Activated naive CD4-positive, alpha-beta T cell treated with anti-CD3 and anti-CD28 coated beads for 36 hours (primary cell): ENCODE measurements around the gene ATP13A2. TPM values are rescaled to one million over a fixed set of nuclear protein-coding genes. Genes with fewer than 3 reads are reported as not detected.
"Not testable (repeated sequence)": the region's sequence is repeated elsewhere in the genome, so short reads cannot be mapped to it uniquely, and the experiment has no call there.

Experiments
- CTCF ChIA-PET: fragments of 350-600 bp; sonication (Branson Sonifier 250); formaldehyde crosslinking; loops from one replicate; lab custom pipeline; 2021; ENCODE audit warnings: antibody characterized with exemption; lab: Charles Lee
- DNase-seq: peaks from one replicate; pipeline ENCODE4 v3.0.0-alpha.2; 2020
- H3K27ac Mint-ChIP-seq: one replicate; pipeline ENCODE4 v1.8.0; 2021; ENCODE audit warnings: mild to moderate bottlenecking, mixed read lengths
- H3K27me3 Mint-ChIP-seq: one replicate; pipeline ENCODE4 v1.8.0; 2021; ENCODE audit warnings: low read depth, mixed read lengths
- H3K36me3 Mint-ChIP-seq: one replicate; pipeline ENCODE4 v1.8.0; 2021; ENCODE audit warnings: low read depth, mixed read lengths
- H3K4me1 Mint-ChIP-seq: one replicate; pipeline ENCODE4 v1.8.0; 2021; ENCODE audit warnings: low read depth, mixed read lengths
- H3K4me3 Mint-ChIP-seq: one replicate; pipeline ENCODE4 v1.8.0; 2021; ENCODE audit warnings: mild to moderate bottlenecking, moderate library complexity, mixed read lengths
- H3K9me3 Mint-ChIP-seq: one replicate; pipeline ENCODE4 v1.8.0; 2021; ENCODE audit warnings: mixed read lengths
- intact Hi-C: fragments of 100-400 bp; cut with micrococcal nuclease; formaldehyde crosslinking; loops from one replicate; pipeline ENCODE4 v1.15.1; 2023
- total RNA-seq, 2 experiments: library from RNA; stranded (reverse); gene quantifications; one replicate each; pipeline ENCODE4 v1.2.3, GENCODE V29; 2021

The ATP13A2 gene
- total RNA-seq, 2 experiments from 2014 or later = 23.6 to 25.0 TPM

DNA sequence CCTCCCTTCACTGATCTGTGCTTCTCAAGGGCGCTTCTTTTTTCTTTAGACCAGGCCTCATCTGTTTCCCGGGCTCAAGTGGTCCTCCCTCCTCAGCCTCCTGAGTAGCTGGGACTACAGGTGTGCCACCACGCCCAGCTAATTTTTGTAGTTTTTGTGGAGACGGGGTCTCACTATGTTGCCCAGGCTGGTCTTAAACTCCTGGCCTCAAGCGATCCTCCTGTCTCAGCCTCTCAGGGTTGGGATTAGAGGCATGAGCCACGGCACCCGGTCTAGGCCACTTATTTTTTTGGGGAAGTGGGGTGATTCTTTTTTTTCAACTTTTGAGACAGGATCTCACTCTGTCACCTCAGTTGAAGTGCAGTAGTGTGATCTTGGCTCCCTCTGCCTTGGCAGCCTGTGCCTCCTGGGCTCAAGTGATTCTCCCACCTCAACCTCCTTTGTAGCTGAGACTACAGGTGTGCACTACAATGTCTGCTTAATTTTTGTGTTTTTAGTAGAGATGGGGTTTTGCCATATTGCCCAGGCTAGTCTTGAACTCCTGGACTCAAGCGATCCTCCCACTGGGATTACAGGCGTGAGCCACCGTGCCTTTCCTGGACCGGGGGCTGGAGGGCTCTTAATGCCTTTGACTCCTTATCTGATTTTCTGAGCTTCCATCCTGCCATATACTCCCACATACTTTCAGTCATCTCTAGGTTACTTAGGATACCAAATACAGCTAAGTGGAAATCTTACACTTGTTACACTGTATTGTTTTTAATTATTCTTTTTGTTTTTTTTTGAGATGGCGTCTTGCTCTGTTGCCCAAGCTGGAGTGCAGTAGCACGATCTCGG lies 50.2 kb downstream of the ATP13A2 start:
- no peak overlapping the region for H3K27ac Mint-ChIP-seq
- intact Hi-C loops = loop anchor here (2.0 to 10.0 kb wide), 3 partner anchors 47 to 273 kb away; partner anchors contain the start of gene ATP13A2
- peaks cover 8% of the 10 kb centered on the region for H3K4me1 Mint-ChIP-seq
- no peak for DNase-seq
- no peaks in the 10 kb centered on the region for H3K36me3 Mint-ChIP-seq
- H3K27me3 Mint-ChIP-seq = no peaks in the 10 kb centered on the region
- CTCF ChIA-PET = interaction anchor here (0.6 to 2.4 kb wide), 14 partner anchors 9 to 341 kb away, joined by 3 to 22 read pairs (median 4); partner anchors contain the start of gene CROCC
- H3K4me3 Mint-ChIP-seq = peak overlapping the region; percentile 66
- H3K9me3 Mint-ChIP-seq = no peaks in the 10 kb centered on the region

GRCh38 chr1:16960560-16961296 lies 51.0 kb downstream of the ATP13A2 start:
- peak; percentile 90 for DNase-seq
- peaks cover 8% of the 10 kb centered on the region for H3K4me1 Mint-ChIP-seq
- H3K27ac Mint-ChIP-seq = no peak overlapping the region
- no peaks in the 10 kb centered on the region for H3K9me3 Mint-ChIP-seq
- intact Hi-C loops = loop anchor here (2.0 to 10.0 kb wide), 3 partner anchors 46 to 274 kb away; partner anchors contain the start of gene ATP13A2
- H3K27me3 Mint-ChIP-seq = no peaks in the 10 kb centered on the region
- H3K4me3 Mint-ChIP-seq = peak overlapping the region; percentile 74
- CTCF ChIA-PET = interaction anchor here (0.6 to 2.4 kb wide), 17 partner anchors 8 to 340 kb away, joined by 3 to 22 read pairs (median 4); partner anchors contain the start of gene CROCC
- H3K36me3 Mint-ChIP-seq = no peaks in the 10 kb centered on the region

DNA sequence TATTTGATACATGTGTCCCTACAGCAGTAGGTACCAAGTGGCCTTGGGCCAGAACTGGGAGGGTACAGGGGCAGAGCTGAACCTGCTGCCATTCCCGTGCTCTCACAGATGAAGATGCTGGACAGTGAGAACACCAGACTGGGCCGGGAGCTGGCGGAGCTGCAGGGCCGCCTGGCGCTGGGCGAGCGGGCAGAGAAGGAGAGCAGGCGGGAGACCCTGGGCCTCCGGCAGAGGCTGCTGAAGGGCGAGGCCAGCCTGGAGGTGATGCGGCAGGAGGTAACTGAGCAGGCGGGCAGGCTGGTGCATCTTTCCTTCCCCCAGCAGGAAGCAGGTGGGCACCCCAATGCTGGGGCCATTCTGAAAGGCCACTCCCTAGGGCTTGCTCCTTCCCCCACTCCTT lies 53.3 kb downstream of the ATP13A2 start:
- no peak for DNase-seq
- no peaks in the 10 kb centered on the region for H3K36me3 Mint-ChIP-seq
- no peak overlapping the region for H3K27ac Mint-ChIP-seq
- no peaks in the 10 kb centered on the region for H3K27me3 Mint-ChIP-seq
- peaks cover 8% of the 10 kb centered on the region for H3K4me1 Mint-ChIP-seq
- CTCF ChIA-PET = no interaction called here
- intact Hi-C loops = no loop called here
- H3K9me3 Mint-ChIP-seq = no peaks in the 10 kb centered on the region
- no peak overlapping the region for H3K4me3 Mint-ChIP-seq

GRCh38 chr1:16957731-16958130 lies 54.0 kb downstream of the ATP13A2 start:
- DNase-seq = no peak
- Mint-ChIP-seq H3K27ac (no peak overlapping the region), H3K4me3 (no peak overlapping the region), H3K9me3 (no peaks in the 10 kb centered on the region), H3K27me3 (no peaks in the 10 kb centered on the region), H3K4me1 (peaks cover 8% of the 10 kb centered on the region), H3K36me3 (no peaks in the 10 kb centered on the region)
- CTCF ChIA-PET = interaction anchor here (0.6 kb wide), 1 partner anchor 54 kb away, joined by 3 read pairs; no protein-coding TSS in a partner anchor
- intact Hi-C loops = no loop called here

- H3K27me3 Mint-ChIP-seq = no peaks in the 10 kb centered on the region
- peaks cover 7% of the 10 kb centered on the region for H3K4me1 Mint-ChIP-seq
- no peak overlapping the region for H3K27ac Mint-ChIP-seq
- no peaks in the 10 kb centered on the region for H3K9me3 Mint-ChIP-seq
- CTCF ChIA-PET = interaction anchor here (0.6 kb wide), 1 partner anchor 482 kb away, joined by 4 read pairs; no protein-coding TSS in a partner anchor
- intact Hi-C loops = no loop called here
- no peak for DNase-seq
- H3K36me3 Mint-ChIP-seq = no peaks in the 10 kb centered on the region
- no peak overlapping the region for H3K4me3 Mint-ChIP-seq
Measured at GRCh38 chr1:16956775-16957174, 55.0 kb downstream of the ATP13A2 start.

- H3K36me3 Mint-ChIP-seq = no peaks in the 10 kb centered on the region
- H3K9me3 Mint-ChIP-seq = no peaks in the 10 kb centered on the region
- no peaks in the 10 kb centered on the region for H3K27me3 Mint-ChIP-seq
- no peak for DNase-seq
- intact Hi-C loops = no loop called here
- CTCF ChIA-PET = no interaction called here
- peaks cover 1% of the 10 kb centered on the region for H3K4me1 Mint-ChIP-seq
- no peak overlapping the region for H3K4me3 Mint-ChIP-seq
- H3K27ac Mint-ChIP-seq = no peak overlapping the region
Measured at GRCh38 chr1:16955186-16955585, 56.5 kb downstream of the ATP13A2 start.

DNA sequence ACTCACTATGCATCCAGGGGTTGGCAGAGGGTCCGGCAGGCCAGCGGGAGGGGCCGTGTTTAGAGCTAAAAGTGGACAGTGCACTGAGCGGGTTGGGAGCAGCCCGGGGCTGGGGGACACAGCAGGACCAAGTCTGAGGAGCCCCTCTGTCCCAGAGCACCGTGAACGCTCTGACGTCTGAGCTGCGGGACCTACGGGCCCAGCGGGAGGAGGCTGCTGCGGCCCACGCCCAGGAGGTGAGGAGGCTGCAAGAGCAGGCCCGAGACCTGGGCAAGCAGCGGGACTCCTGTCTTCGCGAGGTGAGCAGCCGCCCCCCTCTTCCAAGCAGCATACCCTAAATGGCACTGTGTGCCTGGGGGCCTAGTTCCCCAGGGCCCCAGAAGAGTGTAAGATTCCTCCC lies 57.1 kb downstream of the ATP13A2 start:
- H3K4me3 Mint-ChIP-seq = no peak overlapping the region
- CTCF ChIA-PET = no interaction called here

DNA sequence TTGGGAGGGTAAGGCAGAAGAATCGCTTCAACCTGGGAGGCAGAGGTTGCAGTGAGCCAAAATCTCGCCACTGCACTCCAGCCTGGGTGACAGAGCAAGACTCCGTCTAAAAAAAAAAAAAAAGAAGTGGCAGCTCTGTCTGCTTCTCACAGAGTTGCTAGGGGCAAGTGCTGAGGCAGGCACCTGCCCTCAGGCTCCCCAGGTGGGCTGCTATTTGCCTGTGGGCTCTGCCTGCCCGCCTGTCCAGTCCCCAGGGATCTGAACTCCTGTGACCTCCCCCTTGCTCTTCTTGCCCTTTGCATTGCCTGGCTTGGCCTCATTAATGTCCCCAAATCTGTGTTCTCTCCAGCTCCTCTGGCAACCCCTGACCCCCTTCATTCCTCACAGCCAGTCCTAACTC lies 59.4 kb downstream of the ATP13A2 start:
- H3K27me3 Mint-ChIP-seq, H3K9me3 Mint-ChIP-seq, H3K27ac Mint-ChIP-seq, DNase-seq, intact Hi-C loops, H3K4me1 Mint-ChIP-seq, H3K36me3 Mint-ChIP-seq, H3K4me3 Mint-ChIP-seq: not testable (repeated sequence)
- CTCF ChIA-PET = interaction anchor here (0.6 to 3.0 kb wide), 12 partner anchors 8 to 349 kb away, joined by 3 to 22 read pairs (median 5); partner anchors contain the start of gene MFAP2

More for the DNA sequence above, 57.1 kb downstream of the ATP13A2 start:
- Mint-ChIP-seq H3K27ac (no peak overlapping the region), H3K4me1 (no peaks in the 10 kb centered on the region), H3K9me3 (no peaks in the 10 kb centered on the region), H3K27me3 (no peaks in the 10 kb centered on the region), H3K36me3 (no peaks in the 10 kb centered on the region)
- intact Hi-C loops = no loop called here
- no peak for DNase-seq

GRCh38 chr1:16949026-16949425 lies 62.7 kb downstream of the ATP13A2 start:
- intact Hi-C loops, H3K4me1 Mint-ChIP-seq, H3K27ac Mint-ChIP-seq, H3K27me3 Mint-ChIP-seq, H3K36me3 Mint-ChIP-seq, H3K9me3 Mint-ChIP-seq, H3K4me3 Mint-ChIP-seq, DNase-seq: not testable (repeated sequence)
- CTCF ChIA-PET = interaction anchor here (1.1 to 2.5 kb wide), 2 partner anchors 11 to 18 kb away, joined by 3 to 6 read pairs; no protein-coding TSS in a partner anchor

DNA sequence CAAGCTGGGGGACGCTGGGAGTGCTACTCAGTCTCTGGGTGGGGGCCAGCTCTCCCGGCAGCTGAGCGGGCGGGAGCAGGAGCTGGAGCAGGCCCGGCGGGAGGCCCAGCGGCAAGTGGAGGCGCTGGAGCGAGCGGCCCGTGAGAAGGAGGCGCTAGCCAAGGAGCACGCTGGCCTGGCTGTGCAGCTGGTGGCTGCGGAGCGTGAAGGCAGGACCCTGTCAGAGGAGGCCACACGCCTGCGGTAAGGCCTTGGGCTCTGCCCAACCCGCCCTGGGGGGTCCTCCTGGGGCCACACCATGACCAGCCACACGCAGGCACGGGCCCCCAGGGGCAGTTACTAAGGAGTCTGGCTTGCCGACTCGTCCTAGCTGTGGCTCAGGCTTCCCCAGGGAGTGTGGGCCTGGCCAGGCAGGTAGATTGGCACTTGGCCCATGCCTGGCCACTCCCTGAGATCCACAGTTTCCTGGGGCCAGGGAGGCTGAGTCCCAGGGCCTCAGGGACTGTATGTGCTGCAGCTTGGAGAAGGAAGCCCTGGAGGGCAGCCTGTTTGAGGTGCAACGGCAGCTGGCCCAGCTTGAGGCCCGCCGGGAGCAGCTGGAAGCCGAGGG lies 63.3 kb downstream of the ATP13A2 start:
- H3K27me3 Mint-ChIP-seq, DNase-seq, intact Hi-C loops, H3K9me3 Mint-ChIP-seq, H3K4me1 Mint-ChIP-seq, H3K4me3 Mint-ChIP-seq, H3K27ac Mint-ChIP-seq, H3K36me3 Mint-ChIP-seq: not testable (repeated sequence)
- CTCF ChIA-PET = interaction anchor here (2.5 to 2.6 kb wide), 2 partner anchors 12 to 328 kb away, joined by 6 to 11 read pairs; no protein-coding TSS in a partner anchor

DNA sequence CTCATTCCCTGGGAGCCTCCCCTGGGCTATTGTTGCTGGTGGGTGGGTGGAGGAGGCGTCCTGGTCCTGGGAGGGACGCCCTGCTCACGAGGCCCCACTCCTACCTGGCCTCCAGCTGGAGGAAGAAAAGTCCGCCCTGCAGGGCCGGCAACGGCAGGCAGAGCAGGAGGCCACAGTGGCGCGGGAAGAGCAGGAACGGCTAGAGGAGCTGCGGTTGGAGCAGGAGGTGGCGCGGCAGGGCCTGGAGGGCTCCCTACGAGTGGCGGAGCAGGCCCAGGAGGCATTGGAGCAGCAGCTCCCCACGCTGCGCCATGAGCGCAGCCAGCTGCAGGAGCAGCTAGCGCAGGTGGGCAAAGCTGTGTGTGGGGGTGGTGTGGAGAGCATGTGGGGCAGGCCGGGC lies 65.1 kb downstream of the ATP13A2 start:
- no peak overlapping the region for H3K4me3 Mint-ChIP-seq
- intact Hi-C loops = no loop called here
- H3K36me3 Mint-ChIP-seq = peaks cover 1% of the 10 kb centered on the region
- DNase-seq = no peak
- H3K9me3 Mint-ChIP-seq = no peaks in the 10 kb centered on the region
- H3K27me3 Mint-ChIP-seq = no peaks in the 10 kb centered on the region
- CTCF ChIA-PET = interaction anchor here (2.5 to 2.6 kb wide), 2 partner anchors 14 to 326 kb away, joined by 6 to 11 read pairs; no protein-coding TSS in a partner anchor
- H3K4me1 Mint-ChIP-seq = no peaks in the 10 kb centered on the region
- H3K27ac Mint-ChIP-seq = no peak overlapping the region

DNA sequence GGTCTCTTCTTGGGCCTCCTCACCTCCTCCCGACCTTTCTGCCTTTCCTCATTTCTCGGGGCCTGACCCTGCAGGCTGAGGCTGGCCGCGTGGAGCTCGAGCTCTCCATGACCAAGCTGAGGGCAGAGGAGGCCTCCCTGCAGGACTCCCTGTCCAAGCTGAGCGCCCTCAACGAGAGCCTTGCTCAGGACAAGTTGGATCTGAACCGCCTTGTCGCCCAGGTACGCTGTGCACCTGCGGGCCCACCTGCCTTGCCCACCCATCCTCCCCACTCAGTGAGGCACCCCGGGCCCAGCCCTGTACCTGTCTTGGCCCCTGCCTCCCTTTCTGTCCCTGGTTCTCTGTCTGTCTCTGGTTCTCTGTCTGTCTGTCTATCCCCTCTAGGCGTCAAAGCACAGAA lies 65.5 kb downstream of the ATP13A2 start:
- H3K9me3 Mint-ChIP-seq, H3K4me3 Mint-ChIP-seq, H3K27ac Mint-ChIP-seq, H3K36me3 Mint-ChIP-seq, H3K4me1 Mint-ChIP-seq, DNase-seq, H3K27me3 Mint-ChIP-seq, intact Hi-C loops: not testable (repeated sequence)
- CTCF ChIA-PET = interaction anchor here (2.6 kb wide), 1 partner anchor 325 kb away, joined by 11 read pairs; no protein-coding TSS in a partner anchor
